HEK293 (cell line): ENCODE data around the gene GDPD3.

Experiments
- KLF10 ChIP-seq: fragments of 450-650 bp; IDR thresholded peaks from 2 replicates; pipeline ENCODE4 v1.5.1; 2018; ENCODE audit warnings: missing biosample characterization, mild to moderate bottlenecking, missing genetic modification characterization
- KLF16 ChIP-seq: fragments of 450-650 bp; formaldehyde crosslinking; IDR thresholded peaks from 2 replicates; pipeline ENCODE4 v1.5.1; 2017; ENCODE audit warnings: missing biosample characterization, missing genetic modification characterization
- PRDM1 ChIP-seq: fragments of 450-650 bp; formaldehyde crosslinking; IDR thresholded peaks from 2 replicates; pipeline ENCODE4; 2016; ENCODE audit warnings: missing biosample characterization, missing genetic modification characterization
- SP2 ChIP-seq: fragments of 450-650 bp; formaldehyde crosslinking; IDR thresholded peaks from 2 replicates; pipeline ENCODE4 v1.5.1; 2016; ENCODE audit warnings: missing biosample characterization, missing genetic modification characterization
- SP3 ChIP-seq: fragments of 450-650 bp; formaldehyde crosslinking; IDR thresholded peaks from 2 replicates; pipeline ENCODE4 v1.5.1; 2016; ENCODE audit warnings: missing biosample characterization, missing genetic modification characterization
- SP7 ChIP-seq: fragments of 450-650 bp; formaldehyde crosslinking; IDR thresholded peaks from 2 replicates; pipeline ENCODE4 v1.5.1; 2016; ENCODE audit warnings: missing biosample characterization, missing genetic modification characterization
- ZBTB11 ChIP-seq: fragments of 450-650 bp; formaldehyde crosslinking; conservative IDR thresholded peaks from 2 replicates; pipeline ENCODE4 v1.5.1; 2016; ENCODE audit warnings: low read depth, missing biosample characterization, missing genetic modification characterization
- ZEB2 ChIP-seq: fragments of 450-650 bp; formaldehyde crosslinking; IDR thresholded peaks from 2 replicates; pipeline ENCODE4 v1.5.1; 2016; ENCODE audit warnings: missing biosample characterization, missing genetic modification characterization
- ZFP3 ChIP-seq: fragments of 450-650 bp; formaldehyde crosslinking; IDR thresholded peaks from 2 replicates; pipeline ENCODE4 v1.5.1; 2016; ENCODE audit warnings: low read depth, missing biosample characterization, missing genetic modification characterization
- ZNF121 ChIP-seq: fragments of 450-650 bp; formaldehyde crosslinking; IDR thresholded peaks from 2 replicates; pipeline ENCODE4 v1.5.1; 2016; ENCODE audit warnings: missing biosample characterization, missing genetic modification characterization
- ZNF169 ChIP-seq: fragments of 450-650 bp; formaldehyde crosslinking; IDR thresholded peaks from 2 replicates; pipeline ENCODE4 v1.5.1; 2016; ENCODE audit warnings: missing biosample characterization, missing genetic modification characterization
- ZNF211 ChIP-seq: fragments of 450-650 bp; formaldehyde crosslinking; IDR thresholded peaks from 2 replicates; pipeline ENCODE4 v1.5.1; 2016; ENCODE audit warnings: low read depth, missing biosample characterization, missing genetic modification characterization
- ZNF239 ChIP-seq: fragments of 450-650 bp; formaldehyde crosslinking; IDR thresholded peaks from 2 replicates; pipeline ENCODE4 v1.5.1; 2016; ENCODE audit warnings: missing biosample characterization, missing genetic modification characterization
- ZNF266 ChIP-seq: fragments of 450-650 bp; formaldehyde crosslinking; IDR thresholded peaks from 2 replicates; pipeline ENCODE4 v1.5.1; 2016; ENCODE audit warnings: missing biosample characterization, missing genetic modification characterization, low read depth
- ZNF302 ChIP-seq: fragments of 450-650 bp; formaldehyde crosslinking; IDR thresholded peaks from 2 replicates; pipeline ENCODE4 v1.5.1; 2016; ENCODE audit warnings: missing biosample characterization, missing genetic modification characterization, low read depth
- ZNF324 ChIP-seq: fragments of 450-650 bp; formaldehyde crosslinking; IDR thresholded peaks from 2 replicates; pipeline ENCODE4 v1.5.1; 2016; ENCODE audit warnings: missing biosample characterization, missing genetic modification characterization
- ZNF341 ChIP-seq: fragments of 450-650 bp; formaldehyde crosslinking; IDR thresholded peaks from 2 replicates; pipeline ENCODE4; 2016; ENCODE audit warnings: low read depth, missing biosample characterization, missing genetic modification characterization
- ZNF354C ChIP-seq: fragments of 450-650 bp; formaldehyde crosslinking; IDR thresholded peaks from 2 replicates; pipeline ENCODE4 v1.5.1; 2016; ENCODE audit warnings: missing biosample characterization, missing genetic modification characterization, low read depth, borderline replicate concordance
- ZNF37A ChIP-seq: fragments of 450-650 bp; IDR thresholded peaks from 2 replicates; pipeline ENCODE4 v1.5.1; 2018; ENCODE audit warnings: missing biosample characterization, missing genetic modification characterization
- ZNF510 ChIP-seq: fragments of 450-650 bp; formaldehyde crosslinking; IDR thresholded peaks from 2 replicates; pipeline ENCODE4 v1.5.1; 2018; ENCODE audit warnings: mild to moderate bottlenecking, missing genetic modification characterization, missing biosample characterization; ENCODE audit not compliant: insufficient replicate concordance
- ZNF521 ChIP-seq: fragments of 450-650 bp; formaldehyde crosslinking; IDR thresholded peaks from 2 replicates; pipeline ENCODE4 v1.5.1; 2017; ENCODE audit warnings: missing biosample characterization, mild to moderate bottlenecking, missing genetic modification characterization
- ZNF544 ChIP-seq: fragments of 450-650 bp; formaldehyde crosslinking; IDR thresholded peaks from 2 replicates; pipeline ENCODE4 v1.5.0; 2017; ENCODE audit warnings: missing biosample characterization, missing genetic modification characterization
- ZNF571 ChIP-seq: fragments of 450-650 bp; formaldehyde crosslinking; IDR thresholded peaks from 2 replicates; pipeline ENCODE4 v1.5.0; 2017; ENCODE audit warnings: missing biosample characterization, missing genetic modification characterization
- ZNF664 ChIP-seq: fragments of 450-650 bp; formaldehyde crosslinking; IDR thresholded peaks from 2 replicates; pipeline ENCODE4 v1.5.1; 2016; ENCODE audit warnings: missing biosample characterization, missing genetic modification characterization
- ZNF701 ChIP-seq: fragments of 450-650 bp; formaldehyde crosslinking; IDR thresholded peaks from 2 replicates; pipeline ENCODE4 v1.5.1; 2016; ENCODE audit warnings: missing biosample characterization, missing genetic modification characterization
- ZNF777 ChIP-seq: fragments of 450-650 bp; formaldehyde crosslinking; IDR thresholded peaks from 2 replicates; pipeline ENCODE4 v1.5.1; 2017; ENCODE audit warnings: missing biosample characterization, missing genetic modification characterization, borderline replicate concordance
- ZSCAN16 ChIP-seq: fragments of 450-650 bp; formaldehyde crosslinking; IDR thresholded peaks from 2 replicates; pipeline ENCODE4 v1.5.1; 2016; ENCODE audit warnings: missing biosample characterization, missing genetic modification characterization
- TF ChIP-seq, protein P1 (sequence below): fragments of 450-650 bp; formaldehyde crosslinking; IDR thresholded peaks from 2 replicates; pipeline ENCODE4 v1.5.1; 2017; ENCODE audit warnings: missing biosample characterization, mild to moderate bottlenecking, missing genetic modification characterization, moderate library complexity
- TF ChIP-seq, protein P2 (sequence below): sonication (generic); formaldehyde crosslinking; IDR thresholded peaks from 2 replicates; pipeline ENCODE4 v1.8.1; 2022; ENCODE audit warnings: mild to moderate bottlenecking, moderate library complexity, missing genetic modification reagents

GDPD3 gene

GRCh38 chr16:30091474-30092372 lies 21.6 kb downstream of the GDPD3 start, which contains the start of gene TBX6 (continued):
- TF ChIP-seq ZNF544 (tag by site-specific recombination) (no peak), SP2 (peak; percentile 3; the same call in 1 of the 2 replicates), ZNF169 (no peak), ZNF266 (no peak), PRDM1 (tag by site-specific recombination) (no peak), ZNF354C (no peak), ZNF37A (tag by site-specific recombination) (peak; percentile 39; the same call in 1 of the 2 replicates), ZNF211 (tag by site-specific recombination) (no peak), SP3 (tag by site-specific recombination) (peak; percentile 67), KLF10 (tag by site-specific recombination) (0 out of 2 replicates have a peak, but pooled peaks have one; percentile 3), ZFP3 (tag by site-specific recombination) (no peak), ZNF571 (tag by site-specific recombination) (no peak), KLF16 (tag by site-specific recombination) (peak; percentile 55; the same call in 1 of the 2 replicates), ZNF324 (tag by site-specific recombination) (no peak; the same call in 1 of the 2 replicates), ZNF341 (tag by site-specific recombination) (peak; percentile 63; the same call in 1 of the 2 replicates), ZSCAN16 (tag by site-specific recombination) (0 out of 2 replicates have a peak, but pooled peaks have one; percentile 44), ZNF664 (tag by site-specific recombination) (no peak), ZEB2 (peak; percentile 76; the same call in 1 of the 2 replicates), ZNF510 (tag by site-specific recombination) (no peak), ZNF521 (tag by site-specific recombination) (no peak), ZNF777 (peak; percentile 82; the same call in 1 of the 2 replicates), SP7 (tag by site-specific recombination) (no peak), ZBTB11 (tag by site-specific recombination) (peak; percentile 61), ZNF302 (no peak), ZNF121 (tag by site-specific recombination) (no peak), ZNF701 (tag by site-specific recombination) (0 out of 2 replicates have a peak, but pooled peaks have one; percentile 32), ZNF239 (tag by site-specific recombination) (no peak)
- TF ChIP-seq, protein P1, sequence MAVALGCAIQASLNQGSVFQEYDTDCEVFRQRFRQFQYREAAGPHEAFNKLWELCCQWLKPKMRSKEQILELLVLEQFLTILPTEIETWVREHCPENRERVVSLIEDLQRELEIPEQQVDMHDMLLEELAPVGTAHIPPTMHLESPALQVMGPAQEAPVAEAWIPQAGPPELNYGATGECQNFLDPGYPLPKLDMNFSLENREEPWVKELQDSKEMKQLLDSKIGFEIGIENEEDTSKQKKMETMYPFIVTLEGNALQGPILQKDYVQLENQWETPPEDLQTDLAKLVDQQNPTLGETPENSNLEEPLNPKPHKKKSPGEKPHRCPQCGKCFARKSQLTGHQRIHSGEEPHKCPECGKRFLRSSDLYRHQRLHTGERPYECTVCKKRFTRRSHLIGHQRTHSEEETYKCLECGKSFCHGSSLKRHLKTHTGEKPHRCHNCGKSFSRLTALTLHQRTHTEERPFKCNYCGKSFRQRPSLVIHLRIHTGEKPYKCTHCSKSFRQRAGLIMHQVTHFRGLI (tag by site-specific recombination) = no peak
- TF ChIP-seq, protein P2, sequence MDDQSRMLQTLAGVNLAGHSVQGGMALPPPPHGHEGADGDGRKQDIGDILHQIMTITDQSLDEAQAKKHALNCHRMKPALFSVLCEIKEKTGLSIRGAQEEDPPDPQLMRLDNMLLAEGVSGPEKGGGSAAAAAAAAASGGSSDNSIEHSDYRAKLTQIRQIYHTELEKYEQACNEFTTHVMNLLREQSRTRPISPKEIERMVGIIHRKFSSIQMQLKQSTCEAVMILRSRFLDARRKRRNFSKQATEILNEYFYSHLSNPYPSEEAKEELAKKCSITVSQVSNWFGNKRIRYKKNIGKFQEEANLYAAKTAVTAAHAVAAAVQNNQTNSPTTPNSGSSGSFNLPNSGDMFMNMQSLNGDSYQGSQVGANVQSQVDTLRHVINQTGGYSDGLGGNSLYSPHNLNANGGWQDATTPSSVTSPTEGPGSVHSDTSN = peak; percentile 74; the same call in 1 of the 2 replicates
